ENCODE data around the gene OLFML2A. TPM values are rescaled to one million over a fixed set of nuclear protein-coding genes. Genes with fewer than 3 reads are reported as not detected.
A peak's percentile ranks its signal among the peaks of the same experiment; 100 is the strongest.

The OLFML2A gene
- total RNA-seq, 1 experiment from 2014 or later: 1.4 TPM

DNA sequence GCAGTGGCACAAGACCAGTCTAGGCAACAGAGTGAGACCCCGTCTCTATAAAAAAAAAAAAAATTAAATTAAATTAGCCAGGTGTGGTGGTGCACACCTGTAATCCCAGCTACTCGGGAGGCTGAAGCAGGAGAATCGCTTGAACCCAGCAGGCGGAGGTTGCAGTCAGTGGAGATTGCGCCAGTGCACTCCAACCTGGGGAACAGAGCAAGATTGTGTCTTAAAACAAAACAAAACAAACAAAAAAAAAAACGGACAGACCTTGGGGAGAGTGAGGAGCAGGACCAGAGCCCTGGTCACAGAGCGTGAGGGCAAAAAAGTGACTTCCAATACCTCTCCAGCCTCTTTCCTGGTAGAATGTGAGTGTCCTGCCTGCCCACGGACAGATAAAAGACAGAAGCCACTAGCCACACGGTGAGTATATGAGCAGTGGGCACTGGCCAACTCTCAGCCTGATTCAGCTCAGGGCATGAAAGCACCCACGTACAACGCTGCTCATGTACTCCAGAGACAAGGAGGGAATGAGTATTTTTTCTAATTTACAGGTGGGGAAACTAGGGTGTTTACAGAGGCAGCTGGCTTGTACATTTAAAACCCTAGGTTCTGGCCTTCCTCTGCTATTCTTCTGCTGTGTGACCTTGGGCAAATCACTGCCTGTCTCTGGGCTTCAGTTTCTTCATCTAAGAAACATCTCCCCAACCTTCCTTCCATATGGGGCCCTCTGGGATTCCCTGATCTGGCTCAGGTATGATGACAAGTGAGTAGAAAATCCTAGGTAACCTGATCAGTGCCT lies 1.8 kb downstream of the OLFML2A start:
- ChIA-PET CTCF (interaction anchor here (0.8 to 1.1 kb wide), 2 partner anchors 71 to 73 kb away, joined by 3 to 9 read pairs; no protein-coding TSS in a partner anchor), POLR2A (ENCODE audit: low non-redundant PET) (no interaction called here)
- Histone ChIP-seq H3K4me3 (ENCODE audit: low read depth, low read length, poor library complexity, severe bottlenecking) (no peak overlapping the region), H3K4me1 (ENCODE audit: insufficient read depth, low read length, poor library complexity, severe bottlenecking) (peaks cover 17% of the 10 kb centered on the region), H3K9me3 (ENCODE audit: low read depth, low read length, poor library complexity, severe bottlenecking) (no peaks in the 10 kb centered on the region), H3K27ac (ENCODE audit: low read depth, low read length, poor library complexity, severe bottlenecking) (no peak overlapping the region), H3K36me3 (ENCODE audit: insufficient read depth, low read length, poor library complexity, severe bottlenecking) (no peaks in the 10 kb centered on the region), H3K27me3 (replicated peaks; ENCODE audit: insufficient read depth, low read depth, low read length, poor library complexity) (no peaks in the 10 kb centered on the region)
- no peak for TF ChIP-seq EZH2 (IDR thresholded peaks at IDR 0.05; ENCODE audit: borderline replicate concordance, low read depth, low read length, poor library complexity, severe bottlenecking)
- no peak for DNase-seq (ENCODE audit: low spot score)
- no TSS peak for BruUV-seq (replicated peaks)
- intact Hi-C loops (cut with micrococcal nuclease; ENCODE audit: unreplicated experiment): loop anchor here (5.0 kb wide), 1 partner anchor 59 kb away; no protein-coding TSS in a partner anchor

DNA sequence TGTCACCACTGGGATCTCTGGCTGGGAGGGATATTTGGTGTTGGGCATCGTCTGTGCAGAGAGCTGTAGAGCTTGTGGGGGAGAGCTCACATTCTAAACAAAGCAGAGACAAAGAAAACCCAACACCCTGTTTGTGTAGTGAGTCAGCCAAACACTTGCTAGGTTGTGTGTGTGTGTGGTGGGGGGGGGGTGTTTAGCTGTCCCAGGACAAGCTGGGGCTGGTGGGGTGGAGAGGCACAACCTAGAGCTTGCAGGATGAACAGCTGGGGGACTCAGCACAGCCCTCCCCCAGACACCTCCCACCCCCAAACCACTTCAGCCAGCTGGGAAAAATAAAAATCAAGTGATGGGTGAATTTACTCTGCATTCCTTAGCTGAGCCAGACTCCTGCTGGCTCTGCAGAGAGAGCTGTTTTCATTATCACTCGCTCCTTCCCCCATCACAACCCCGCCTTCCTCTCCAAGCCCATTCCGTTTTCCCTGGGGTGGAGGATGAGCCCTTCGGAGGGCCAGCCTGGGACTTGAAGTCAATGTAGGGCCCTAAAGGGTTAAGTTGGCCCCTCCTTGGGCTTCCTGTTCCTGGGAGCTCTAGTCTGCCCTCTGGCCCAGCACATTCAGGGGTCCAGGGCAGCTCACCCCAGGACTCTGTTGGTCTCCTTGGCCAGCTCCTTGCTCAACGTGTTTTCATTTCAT lies 2.6 kb downstream of the OLFML2A start:
- TF ChIP-seq CTCF (conservative IDR thresholded peaks at IDR 0.05; ENCODE audit: low read depth, low read length) (no peak), EZH2 (IDR thresholded peaks at IDR 0.05; ENCODE audit: borderline replicate concordance, low read depth, low read length, poor library complexity, severe bottlenecking) (no peak)
- BruUV-seq (replicated peaks): no TSS peak
- peak; percentile 58 for DNase-seq (ENCODE audit: low spot score)
- Histone ChIP-seq H3K27me3 (replicated peaks; ENCODE audit: insufficient read depth, low read depth, low read length, poor library complexity) (no peaks in the 10 kb centered on the region), H3K36me3 (ENCODE audit: insufficient read depth, low read length, poor library complexity, severe bottlenecking) (no peaks in the 10 kb centered on the region), H3K4me3 (ENCODE audit: low read depth, low read length, poor library complexity, severe bottlenecking) (no peak overlapping the region), H3K27ac (ENCODE audit: low read depth, low read length, poor library complexity, severe bottlenecking) (no peak overlapping the region), H3K4me1 (ENCODE audit: insufficient read depth, low read length, poor library complexity, severe bottlenecking) (peaks cover 19% of the 10 kb centered on the region), H3K9me3 (ENCODE audit: low read depth, low read length, poor library complexity, severe bottlenecking) (no peaks in the 10 kb centered on the region)
- intact Hi-C loops (cut with micrococcal nuclease; ENCODE audit: unreplicated experiment): loop anchor here (5.0 kb wide), 1 partner anchor 58 kb away; no protein-coding TSS in a partner anchor
- ChIA-PET POLR2A (ENCODE audit: low non-redundant PET) (interaction anchor here (0.6 kb wide), 1 partner anchor 591 kb away, joined by 3 read pairs; no protein-coding TSS in a partner anchor), CTCF (interaction anchor here (0.8 to 1.1 kb wide), 2 partner anchors 70 to 72 kb away, joined by 3 to 9 read pairs; no protein-coding TSS in a partner anchor)

DNA sequence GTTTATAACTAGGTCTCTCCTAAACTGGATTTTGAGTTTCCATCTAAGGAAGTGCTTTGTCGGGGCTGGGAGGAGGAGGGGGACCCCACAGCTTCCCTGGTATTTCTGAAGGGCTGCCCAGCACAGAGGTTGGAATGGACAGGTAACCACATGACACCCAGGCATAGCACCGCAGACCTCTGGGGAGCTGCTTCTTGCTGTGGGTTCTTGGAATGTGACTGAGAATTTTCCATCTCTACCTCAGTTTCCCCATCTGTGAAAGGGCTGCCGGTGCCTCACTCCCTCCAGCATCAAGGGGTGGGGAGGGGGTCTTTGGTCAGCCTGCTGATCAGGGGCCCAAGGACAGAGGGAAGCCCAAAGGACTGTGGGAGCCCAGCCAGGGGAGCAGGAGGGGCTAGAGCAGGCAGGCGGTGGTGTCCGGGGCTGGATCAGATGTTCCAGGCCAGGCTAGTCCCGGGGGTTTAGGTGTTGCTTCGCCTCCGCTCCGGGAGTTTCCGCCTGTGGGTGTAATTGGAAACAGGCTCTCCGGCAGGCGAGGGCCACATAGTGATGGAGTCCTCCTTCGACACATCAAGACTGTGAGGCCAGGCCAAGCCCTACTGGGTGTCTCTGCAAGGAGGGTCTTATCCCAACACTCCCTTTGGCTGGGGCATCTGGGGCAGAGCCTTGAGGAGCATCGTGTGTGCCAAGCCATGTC lies 3.3 kb downstream of the OLFML2A start:
- intact Hi-C loops (cut with micrococcal nuclease; ENCODE audit: unreplicated experiment): no loop called here
- POLR2A ChIA-PET (ENCODE audit: low non-redundant PET): interaction anchor here (0.6 kb wide), 1 partner anchor 590 kb away, joined by 3 read pairs; no protein-coding TSS in a partner anchor
- Histone ChIP-seq H3K9me3 (ENCODE audit: low read depth, low read length, poor library complexity, severe bottlenecking) (no peaks in the 10 kb centered on the region), H3K4me3 (ENCODE audit: low read depth, low read length, poor library complexity, severe bottlenecking) (no peak overlapping the region), H3K4me1 (ENCODE audit: insufficient read depth, low read length, poor library complexity, severe bottlenecking) (peaks cover 21% of the 10 kb centered on the region), H3K27me3 (replicated peaks; ENCODE audit: insufficient read depth, low read depth, low read length, poor library complexity) (no peaks in the 10 kb centered on the region), H3K27ac (ENCODE audit: low read depth, low read length, poor library complexity, severe bottlenecking) (no peak overlapping the region), H3K36me3 (ENCODE audit: insufficient read depth, low read length, poor library complexity, severe bottlenecking) (no peaks in the 10 kb centered on the region)
- no peak for DNase-seq (ENCODE audit: low spot score)
- TF ChIP-seq EZH2 (IDR thresholded peaks at IDR 0.05; ENCODE audit: borderline replicate concordance, low read depth, low read length, poor library complexity, severe bottlenecking): no peak
- TF ChIP-seq CTCF (conservative IDR thresholded peaks at IDR 0.05; ENCODE audit: low read depth, low read length): no peak
- BruUV-seq (replicated peaks): no TSS peak
- CTCF ChIA-PET: interaction anchor here (0.8 kb wide), 1 partner anchor 70 kb away, joined by 3 read pairs; no protein-coding TSS in a partner anchor

All from A673 (cell line).